ENCODE measurements around the gene TTC7B. TPM values are rescaled to one million over a fixed set of nuclear protein-coding genes. Genes with fewer than 3 reads are reported as not detected.

Gene TTC7B
- total and polyA plus RNA-seq, 9 of the 15 experiments (the other 6 are each of a cell fraction or from before 2014, with no cell fraction given), result 2.2 to 77.2 (median 36.7) TPM

GRCh38 chr14:90697577-90698206 lies 118.5 kb downstream of the TTC7B start (continued):
- peak; percentile 55; the same call in 1 of the 2 replicates for TF ChIP-seq REST (IDR thresholded peaks at IDR 0.05; ENCODE audit: borderline replicate concordance)
- TF ChIP-seq REST (CRISPR knock-in tag; IDR thresholded peaks at IDR 0.05; ENCODE audit: low read depth), result no peak
- TF ChIP-seq FOS (IDR thresholded peaks at IDR 0.05; ENCODE audit: extremely low read depth, insufficient read length), result no peak
- no peak for TF ChIP-seq HNRNPK (IDR thresholded peaks at IDR 0.05; ENCODE audit: low read depth, low read length, poor library complexity, severe bottlenecking)
- TF ChIP-seq ZNF589 (CRISPR knock-in tag; IDR thresholded peaks at IDR 0.05; ENCODE audit: low read depth), result no peak
- no peak for TF ChIP-seq PURB (CRISPR knock-in tag; IDR thresholded peaks at IDR 0.05; ENCODE audit: low read depth)
- TF ChIP-seq, protein P1, sequence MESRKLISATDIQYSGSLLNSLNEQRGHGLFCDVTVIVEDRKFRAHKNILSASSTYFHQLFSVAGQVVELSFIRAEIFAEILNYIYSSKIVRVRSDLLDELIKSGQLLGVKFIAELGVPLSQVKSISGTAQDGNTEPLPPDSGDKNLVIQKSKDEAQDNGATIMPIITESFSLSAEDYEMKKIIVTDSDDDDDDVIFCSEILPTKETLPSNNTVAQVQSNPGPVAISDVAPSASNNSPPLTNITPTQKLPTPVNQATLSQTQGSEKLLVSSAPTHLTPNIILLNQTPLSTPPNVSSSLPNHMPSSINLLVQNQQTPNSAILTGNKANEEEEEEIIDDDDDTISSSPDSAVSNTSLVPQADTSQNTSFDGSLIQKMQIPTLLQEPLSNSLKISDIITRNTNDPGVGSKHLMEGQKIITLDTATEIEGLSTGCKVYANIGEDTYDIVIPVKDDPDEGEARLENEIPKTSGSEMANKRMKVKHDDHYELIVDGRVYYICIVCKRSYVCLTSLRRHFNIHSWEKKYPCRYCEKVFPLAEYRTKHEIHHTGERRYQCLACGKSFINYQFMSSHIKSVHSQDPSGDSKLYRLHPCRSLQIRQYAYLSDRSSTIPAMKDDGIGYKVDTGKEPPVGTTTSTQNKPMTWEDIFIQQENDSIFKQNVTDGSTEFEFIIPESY (CRISPR knock-in tag; IDR thresholded peaks at IDR 0.05), result peak; percentile 41; the same call in 1 of the 2 replicates
- peak; percentile 86 for TF ChIP-seq CEBPG (CRISPR knock-in tag; IDR thresholded peaks at IDR 0.05)
- peak; percentile 81 to 88 for TF ChIP-seq CEBPG (tag; conservative IDR thresholded peaks at IDR 0.05 in 1 of 2, IDR thresholded peaks at IDR 0.05 in 1 of 2)
- TF ChIP-seq ZNF140 (CRISPR knock-in tag; IDR thresholded peaks at IDR 0.05), result no peak
- TF ChIP-seq SMC3 (conservative IDR thresholded peaks at IDR 0.05; ENCODE audit: insufficient read depth, low read depth, low read length), result peak; percentile 63
- TF ChIP-seq NFE2 (IDR thresholded peaks at IDR 0.05; ENCODE audit: low read depth), result no peak
- TF ChIP-seq CEBPB (tag; IDR thresholded peaks at IDR 0.05), result peak; percentile 84
- peak; percentile 65 for TF ChIP-seq DEAF1 (CRISPR knock-in tag; IDR thresholded peaks at IDR 0.05)
- TF ChIP-seq, protein P2, sequence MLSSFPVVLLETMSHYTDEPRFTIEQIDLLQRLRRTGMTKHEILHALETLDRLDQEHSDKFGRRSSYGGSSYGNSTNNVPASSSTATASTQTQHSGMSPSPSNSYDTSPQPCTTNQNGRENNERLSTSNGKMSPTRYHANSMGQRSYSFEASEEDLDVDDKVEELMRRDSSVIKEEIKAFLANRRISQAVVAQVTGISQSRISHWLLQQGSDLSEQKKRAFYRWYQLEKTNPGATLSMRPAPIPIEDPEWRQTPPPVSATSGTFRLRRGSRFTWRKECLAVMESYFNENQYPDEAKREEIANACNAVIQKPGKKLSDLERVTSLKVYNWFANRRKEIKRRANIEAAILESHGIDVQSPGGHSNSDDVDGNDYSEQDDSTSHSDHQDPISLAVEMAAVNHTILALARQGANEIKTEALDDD (IDR thresholded peaks at IDR 0.05), result no peak

All from K562 (cell line).